ENCODE results near the gene AVL9. TPM values are rescaled to one million over a fixed set of nuclear protein-coding genes. Genes with fewer than 3 reads are reported as not detected.

Gene AVL9
- polyA plus RNA-seq, 2 of the 4 experiments (the other 2 are of a cell fraction) = 24.0 to 36.1 TPM

DNA sequence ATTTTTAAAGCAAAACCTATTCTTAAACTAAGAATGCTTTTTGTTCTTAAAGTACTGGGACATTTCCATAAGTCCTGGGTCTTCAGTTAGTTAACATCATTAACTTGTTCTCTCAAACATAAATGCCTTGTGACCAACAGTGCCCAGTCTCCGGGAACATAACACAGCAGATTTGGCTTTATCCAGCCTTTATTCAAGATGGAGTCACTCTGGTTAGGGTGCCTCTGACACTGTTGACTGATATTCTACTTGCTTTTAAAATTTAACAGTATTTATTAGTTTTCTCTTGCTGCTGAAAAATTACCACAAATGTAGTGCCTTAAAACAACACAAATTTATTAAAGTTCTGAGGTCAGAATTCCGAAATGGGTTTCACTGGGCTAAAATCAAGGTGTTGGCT, 44.1 kb downstream of the AVL9 start:
- WGBS (ENCODE audit: missing lambda C conversion rate) = 93% methylated on average over 2 of the region's 2 CpGs
- no peaks in the 10 kb centered on the region for H3K9me3 ChIP-seq
- ChIA-PET POLR2A (no interaction called here), CTCF (no interaction called here)
- FAIRE-seq (no peak), ATAC-seq (no peak), DNase-seq (ENCODE audit: low read depth in 1 of 2, low spot score in 1 of 2) (no peak)
- H3K4me3 ChIP-seq = no peak overlapping the region
- TF ChIP-seq ZSCAN20 (CRISPR knock-in tag; IDR thresholded peaks at IDR 0.05) (peak; percentile 87), FOSB (CRISPR knock-in tag; IDR thresholded peaks at IDR 0.05) (no peak), ESRRA (IDR thresholded peaks at IDR 0.05; ENCODE audit: borderline replicate concordance, low read length) (no peak), HOXB13 (CRISPR knock-in tag; IDR thresholded peaks at IDR 0.05; ENCODE audit: low read depth) (peak; percentile 77), HEYL (CRISPR knock-in tag; IDR thresholded peaks at IDR 0.05) (peak; percentile 84; the same call in 1 of the 2 replicates), HOXA7 (CRISPR knock-in tag; IDR thresholded peaks at IDR 0.05) (no peak), HOXB5 (CRISPR knock-in tag; IDR thresholded peaks at IDR 0.05) (0 out of 2 replicates have a peak, but pooled peaks have one; percentile 64), PHF8 (IDR thresholded peaks at IDR 0.05; ENCODE audit: borderline replicate concordance, low read depth) (no peak)
- peak overlapping the region in 1 of 2 experiments; percentile 48; a peak in 2 of 6 replicates for H3K27ac ChIP-seq
- no peak overlapping the region for H3K4me2 ChIP-seq
- H3K4me1 ChIP-seq = peaks cover 37% of the 10 kb centered on the region

DNA sequence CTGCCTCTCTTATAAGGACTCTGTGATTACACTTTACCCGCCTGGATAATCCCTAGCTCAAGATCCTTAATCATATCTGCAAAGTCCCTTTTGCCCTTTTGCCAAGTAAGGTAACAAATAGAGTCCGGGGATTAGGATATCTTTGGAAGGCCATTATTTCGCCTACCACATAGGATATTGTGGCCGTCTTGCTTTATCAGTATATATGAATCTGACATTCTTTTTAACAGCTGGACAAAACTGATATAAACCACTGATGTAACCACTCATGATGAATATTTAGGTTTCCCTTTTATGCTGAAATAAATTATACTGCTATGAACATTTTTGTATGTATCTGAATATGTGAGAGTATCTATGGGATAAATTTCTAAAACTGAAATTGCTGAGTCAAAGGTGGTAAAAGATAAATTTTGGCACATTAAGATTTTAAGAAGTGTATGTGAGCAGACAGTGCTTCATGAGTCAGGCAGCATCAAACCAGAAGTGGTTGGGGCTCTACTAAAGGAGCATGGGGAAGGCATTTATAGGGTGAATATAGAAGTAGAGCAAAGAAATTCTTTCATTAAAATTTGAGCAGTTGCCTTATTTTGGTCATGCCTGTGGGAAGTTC, 44.7 kb downstream of the AVL9 start:
- peaks cover 30% of the 10 kb centered on the region for H3K4me1 ChIP-seq
- no peak for DNase-seq (ENCODE audit: low read depth in 1 of 2, low spot score in 1 of 2)
- H3K4me3 ChIP-seq = no peak overlapping the region
- no peak for FAIRE-seq
- 97% methylated on average over 4 of the region's 4 CpGs for WGBS (ENCODE audit: missing lambda C conversion rate)
- ChIA-PET POLR2A (no interaction called here), CTCF (no interaction called here)
- H3K27ac ChIP-seq = peak overlapping the region in 1 of 2 experiments; percentile 48; a peak in 3 of 6 replicates
- H3K9me3 ChIP-seq = no peaks in the 10 kb centered on the region
- TF ChIP-seq HDAC2 (IDR thresholded peaks at IDR 0.05) (no peak), BHLHE40 (IDR thresholded peaks at IDR 0.05; ENCODE audit: low read depth, low read length) (no peak), HOXB5 (CRISPR knock-in tag; IDR thresholded peaks at IDR 0.05) (no peak), RAD21 (conservative IDR thresholded peaks at IDR 0.05 in 1 of 2, IDR thresholded peaks at IDR 0.05 in 1 of 2) (no peak), FOXS1 (CRISPR knock-in tag; IDR thresholded peaks at IDR 0.05) (no peak), EP300 (IDR thresholded peaks at IDR 0.05) (no peak), CHD2 (IDR thresholded peaks at IDR 0.05; ENCODE audit: low read length, partially characterized antibody) (no peak), ZNF302 (CRISPR knock-in tag; IDR thresholded peaks at IDR 0.05) (no peak), MAZ (IDR thresholded peaks at IDR 0.05; ENCODE audit: borderline replicate concordance, low read depth, low read length) (no peak), RFX5 (IDR thresholded peaks at IDR 0.05) (no peak), FOSB (CRISPR knock-in tag; IDR thresholded peaks at IDR 0.05) (no peak), RARB (CRISPR knock-in tag; IDR thresholded peaks at IDR 0.05) (no peak), CBX2 (IDR thresholded peaks at IDR 0.05; ENCODE audit: borderline replicate concordance, low read depth) (no peak)
- TF ChIP-seq, protein P1, sequence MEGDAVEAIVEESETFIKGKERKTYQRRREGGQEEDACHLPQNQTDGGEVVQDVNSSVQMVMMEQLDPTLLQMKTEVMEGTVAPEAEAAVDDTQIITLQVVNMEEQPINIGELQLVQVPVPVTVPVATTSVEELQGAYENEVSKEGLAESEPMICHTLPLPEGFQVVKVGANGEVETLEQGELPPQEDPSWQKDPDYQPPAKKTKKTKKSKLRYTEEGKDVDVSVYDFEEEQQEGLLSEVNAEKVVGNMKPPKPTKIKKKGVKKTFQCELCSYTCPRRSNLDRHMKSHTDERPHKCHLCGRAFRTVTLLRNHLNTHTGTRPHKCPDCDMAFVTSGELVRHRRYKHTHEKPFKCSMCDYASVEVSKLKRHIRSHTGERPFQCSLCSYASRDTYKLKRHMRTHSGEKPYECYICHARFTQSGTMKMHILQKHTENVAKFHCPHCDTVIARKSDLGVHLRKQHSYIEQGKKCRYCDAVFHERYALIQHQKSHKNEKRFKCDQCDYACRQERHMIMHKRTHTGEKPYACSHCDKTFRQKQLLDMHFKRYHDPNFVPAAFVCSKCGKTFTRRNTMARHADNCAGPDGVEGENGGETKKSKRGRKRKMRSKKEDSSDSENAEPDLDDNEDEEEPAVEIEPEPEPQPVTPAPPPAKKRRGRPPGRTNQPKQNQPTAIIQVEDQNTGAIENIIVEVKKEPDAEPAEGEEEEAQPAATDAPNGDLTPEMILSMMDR (IDR thresholded peaks at IDR 0.05) = no peak
- TF ChIP-seq, protein P2, sequence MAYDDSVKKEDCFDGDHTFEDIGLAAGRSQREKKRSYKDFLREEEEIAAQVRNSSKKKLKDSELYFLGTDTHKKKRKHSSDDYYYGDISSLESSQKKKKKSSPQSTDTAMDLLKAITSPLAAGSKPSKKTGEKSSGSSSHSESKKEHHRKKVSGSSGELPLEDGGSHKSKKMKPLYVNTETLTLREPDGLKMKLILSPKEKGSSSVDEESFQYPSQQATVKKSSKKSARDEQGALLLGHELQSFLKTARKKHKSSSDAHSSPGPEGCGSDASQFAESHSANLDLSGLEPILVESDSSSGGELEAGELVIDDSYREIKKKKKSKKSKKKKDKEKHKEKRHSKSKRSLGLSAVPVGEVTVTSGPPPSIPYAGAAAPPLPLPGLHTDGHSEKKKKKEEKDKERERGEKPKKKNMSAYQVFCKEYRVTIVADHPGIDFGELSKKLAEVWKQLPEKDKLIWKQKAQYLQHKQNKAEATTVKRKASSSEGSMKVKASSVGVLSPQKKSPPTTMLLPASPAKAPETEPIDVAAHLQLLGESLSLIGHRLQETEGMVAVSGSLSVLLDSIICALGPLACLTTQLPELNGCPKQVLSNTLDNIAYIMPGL (CRISPR knock-in tag; IDR thresholded peaks at IDR 0.05; ENCODE audit: borderline replicate concordance) = no peak
- TF ChIP-seq, protein P3, sequence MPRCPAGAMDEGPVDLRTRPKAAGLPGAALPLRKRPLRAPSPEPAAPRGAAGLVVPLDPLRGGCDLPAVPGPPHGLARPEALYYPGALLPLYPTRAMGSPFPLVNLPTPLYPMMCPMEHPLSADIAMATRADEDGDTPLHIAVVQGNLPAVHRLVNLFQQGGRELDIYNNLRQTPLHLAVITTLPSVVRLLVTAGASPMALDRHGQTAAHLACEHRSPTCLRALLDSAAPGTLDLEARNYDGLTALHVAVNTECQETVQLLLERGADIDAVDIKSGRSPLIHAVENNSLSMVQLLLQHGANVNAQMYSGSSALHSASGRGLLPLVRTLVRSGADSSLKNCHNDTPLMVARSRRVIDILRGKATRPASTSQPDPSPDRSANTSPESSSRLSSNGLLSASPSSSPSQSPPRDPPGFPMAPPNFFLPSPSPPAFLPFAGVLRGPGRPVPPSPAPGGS (IDR thresholded peaks at IDR 0.05) = no peak
- TF ChIP-seq, protein P4, sequence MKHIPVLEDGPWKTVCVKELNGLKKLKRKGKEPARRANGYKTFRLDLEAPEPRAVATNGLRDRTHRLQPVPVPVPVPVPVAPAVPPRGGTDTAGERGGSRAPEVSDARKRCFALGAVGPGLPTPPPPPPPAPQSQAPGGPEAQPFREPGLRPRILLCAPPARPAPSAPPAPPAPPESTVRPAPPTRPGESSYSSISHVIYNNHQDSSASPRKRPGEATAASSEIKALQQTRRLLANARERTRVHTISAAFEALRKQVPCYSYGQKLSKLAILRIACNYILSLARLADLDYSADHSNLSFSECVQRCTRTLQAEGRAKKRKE (CRISPR knock-in tag; IDR thresholded peaks at IDR 0.05; ENCODE audit: low read depth) = no peak
- TF ChIP-seq, protein P5, sequence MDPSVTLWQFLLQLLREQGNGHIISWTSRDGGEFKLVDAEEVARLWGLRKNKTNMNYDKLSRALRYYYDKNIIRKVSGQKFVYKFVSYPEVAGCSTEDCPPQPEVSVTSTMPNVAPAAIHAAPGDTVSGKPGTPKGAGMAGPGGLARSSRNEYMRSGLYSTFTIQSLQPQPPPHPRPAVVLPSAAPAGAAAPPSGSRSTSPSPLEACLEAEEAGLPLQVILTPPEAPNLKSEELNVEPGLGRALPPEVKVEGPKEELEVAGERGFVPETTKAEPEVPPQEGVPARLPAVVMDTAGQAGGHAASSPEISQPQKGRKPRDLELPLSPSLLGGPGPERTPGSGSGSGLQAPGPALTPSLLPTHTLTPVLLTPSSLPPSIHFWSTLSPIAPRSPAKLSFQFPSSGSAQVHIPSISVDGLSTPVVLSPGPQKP (IDR thresholded peaks at IDR 0.05; ENCODE audit: low read depth, low read length) = no peak
- TF ChIP-seq, protein P6, sequence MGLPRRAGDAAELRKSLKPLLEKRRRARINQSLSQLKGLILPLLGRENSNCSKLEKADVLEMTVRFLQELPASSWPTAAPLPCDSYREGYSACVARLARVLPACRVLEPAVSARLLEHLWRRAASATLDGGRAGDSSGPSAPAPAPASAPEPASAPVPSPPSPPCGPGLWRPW (IDR thresholded peaks at IDR 0.05) = no peak
- TF ChIP-seq, protein P7, sequence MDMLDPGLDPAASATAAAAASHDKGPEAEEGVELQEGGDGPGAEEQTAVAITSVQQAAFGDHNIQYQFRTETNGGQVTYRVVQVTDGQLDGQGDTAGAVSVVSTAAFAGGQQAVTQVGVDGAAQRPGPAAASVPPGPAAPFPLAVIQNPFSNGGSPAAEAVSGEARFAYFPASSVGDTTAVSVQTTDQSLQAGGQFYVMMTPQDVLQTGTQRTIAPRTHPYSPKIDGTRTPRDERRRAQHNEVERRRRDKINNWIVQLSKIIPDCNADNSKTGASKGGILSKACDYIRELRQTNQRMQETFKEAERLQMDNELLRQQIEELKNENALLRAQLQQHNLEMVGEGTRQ (IDR thresholded peaks at IDR 0.05) = no peak
- no peak overlapping the region for H3K4me2 ChIP-seq
- peak in 1 of 2 experiments; percentile 29; a peak in 2 of 6 replicates for ATAC-seq

All from A549 (cell line).